Measurements from ENCODE around the gene UTF1. TPM values are rescaled to one million over a fixed set of nuclear protein-coding genes. Genes with fewer than 3 reads are reported as not detected.

Gene UTF1
- total and polyA plus RNA-seq, 2 donors from 2014 or later, result not detected

DNA sequence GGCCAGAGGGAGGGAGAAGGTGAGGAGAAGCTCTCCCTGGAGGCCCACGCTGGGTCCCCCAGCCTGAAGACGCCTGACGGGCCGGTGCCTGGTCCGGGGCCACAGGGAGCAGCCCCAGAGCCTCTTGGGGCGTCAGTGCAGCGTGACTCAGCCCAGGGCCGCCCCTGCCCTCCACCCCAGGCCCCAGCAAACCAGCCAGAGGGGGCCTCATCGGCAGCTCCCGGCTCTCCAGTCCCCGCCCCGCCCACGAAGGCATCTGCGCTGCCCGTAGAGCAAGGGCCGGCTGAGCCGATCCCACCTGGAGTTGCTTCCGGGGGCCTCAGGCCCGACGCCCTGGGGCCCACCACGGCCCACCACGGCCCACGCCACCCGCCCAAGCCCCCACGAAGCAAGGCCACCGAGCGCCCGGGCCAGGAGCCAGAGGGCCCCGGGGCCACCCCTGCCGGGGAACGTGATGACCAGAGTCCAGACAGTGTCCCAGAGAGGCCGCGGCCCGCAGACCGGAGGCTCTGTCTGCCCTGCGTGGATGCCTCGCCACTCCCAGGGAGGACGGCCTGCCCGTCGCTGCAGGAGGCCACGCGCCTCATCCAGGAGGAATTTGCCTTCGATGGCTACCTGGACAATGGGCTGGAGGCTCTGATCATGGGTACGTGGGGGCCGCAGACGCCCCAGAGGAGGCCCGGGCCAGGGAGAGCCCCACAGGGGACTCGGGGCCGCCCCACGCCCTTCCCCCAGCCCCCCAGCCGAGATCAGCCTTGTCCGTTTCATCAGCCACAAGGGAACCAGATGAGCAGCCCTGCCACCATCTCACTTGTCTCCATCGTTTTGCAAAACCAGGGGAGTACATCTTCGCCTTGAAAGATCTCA lies 31.2 kb upstream of the UTF1 start:
- Histone ChIP-seq H3K9me3 (ENCODE audit: control insufficient read depth in 2 of 3, insufficient read depth in 1 of 3, low read length in 3 of 3) (no peaks in the 10 kb centered on the region), H3K9ac (ENCODE audit: low read length in 3 of 3) (no peak overlapping the region), H3K27ac (ENCODE audit: low read depth in 2 of 2, low read length in 2 of 2) (no peak overlapping the region), H3K4me1 (ENCODE audit: control insufficient read depth in 2 of 3, insufficient read depth in 2 of 3, low read depth in 1 of 3, low read length in 3 of 3) (no peaks in the 10 kb centered on the region), H3K27me3 (ENCODE audit: control insufficient read depth, insufficient read depth, low read length) (no peaks in the 10 kb centered on the region), H3K36me3 (ENCODE audit: control insufficient read depth in 2 of 3, insufficient read depth in 3 of 3, low read length in 3 of 3) (no peaks in the 10 kb centered on the region), H3K4me3 (ENCODE audit: low read length in 3 of 3) (no peak overlapping the region)
- DNase-seq (peak in 1 of 5 donors; percentile 67), FAIRE-seq (no peak)
- TF ChIP-seq, protein P1, sequence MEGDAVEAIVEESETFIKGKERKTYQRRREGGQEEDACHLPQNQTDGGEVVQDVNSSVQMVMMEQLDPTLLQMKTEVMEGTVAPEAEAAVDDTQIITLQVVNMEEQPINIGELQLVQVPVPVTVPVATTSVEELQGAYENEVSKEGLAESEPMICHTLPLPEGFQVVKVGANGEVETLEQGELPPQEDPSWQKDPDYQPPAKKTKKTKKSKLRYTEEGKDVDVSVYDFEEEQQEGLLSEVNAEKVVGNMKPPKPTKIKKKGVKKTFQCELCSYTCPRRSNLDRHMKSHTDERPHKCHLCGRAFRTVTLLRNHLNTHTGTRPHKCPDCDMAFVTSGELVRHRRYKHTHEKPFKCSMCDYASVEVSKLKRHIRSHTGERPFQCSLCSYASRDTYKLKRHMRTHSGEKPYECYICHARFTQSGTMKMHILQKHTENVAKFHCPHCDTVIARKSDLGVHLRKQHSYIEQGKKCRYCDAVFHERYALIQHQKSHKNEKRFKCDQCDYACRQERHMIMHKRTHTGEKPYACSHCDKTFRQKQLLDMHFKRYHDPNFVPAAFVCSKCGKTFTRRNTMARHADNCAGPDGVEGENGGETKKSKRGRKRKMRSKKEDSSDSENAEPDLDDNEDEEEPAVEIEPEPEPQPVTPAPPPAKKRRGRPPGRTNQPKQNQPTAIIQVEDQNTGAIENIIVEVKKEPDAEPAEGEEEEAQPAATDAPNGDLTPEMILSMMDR (IDR thresholded peaks at IDR 0.05; ENCODE audit: borderline replicate concordance, extremely low read depth, insufficient read depth), result no peak
- intact Hi-C loops (cut with DNase I), result no loop called here

DNA sequence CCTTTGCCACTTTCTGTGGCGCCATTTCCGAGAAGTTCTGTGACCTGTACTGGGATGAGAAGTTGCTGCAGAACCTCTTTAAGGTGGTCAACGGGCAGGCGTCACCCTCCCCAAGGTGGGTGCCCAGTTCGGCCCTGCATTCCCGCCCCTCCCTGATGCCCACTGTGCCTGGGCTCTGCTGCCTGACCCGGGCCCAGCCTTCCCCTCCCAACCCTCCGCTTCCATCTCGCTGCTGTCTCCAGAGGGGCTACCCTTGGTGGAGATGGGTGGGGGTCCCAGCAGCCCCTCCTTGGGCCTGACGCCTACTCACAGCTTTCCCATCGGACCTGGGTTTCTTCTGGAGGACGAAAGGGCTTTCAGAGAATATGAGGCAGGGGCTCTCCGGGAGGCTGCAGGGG lies 30.5 kb upstream of the UTF1 start:
- H3K4me1 ChIP-seq (ENCODE audit: control insufficient read depth in 2 of 3, insufficient read depth in 2 of 3, low read depth in 1 of 3, low read length in 3 of 3), result no peaks in the 10 kb centered on the region
- no peaks in the 10 kb centered on the region for H3K36me3 ChIP-seq (ENCODE audit: control insufficient read depth in 2 of 3, insufficient read depth in 3 of 3, low read length in 3 of 3)
- FAIRE-seq (no peak), DNase-seq (peak in 1 of 5 donors; percentile 49)
- TF ChIP-seq, protein P1 (IDR thresholded peaks at IDR 0.05; ENCODE audit: borderline replicate concordance, extremely low read depth, insufficient read depth), result no peak
- no peaks in the 10 kb centered on the region for H3K9me3 ChIP-seq (ENCODE audit: control insufficient read depth in 2 of 3, insufficient read depth in 1 of 3, low read length in 3 of 3)
- H3K27ac ChIP-seq (ENCODE audit: low read depth in 2 of 2, low read length in 2 of 2), result no peak overlapping the region
- H3K9ac ChIP-seq (ENCODE audit: low read length in 3 of 3), result no peak overlapping the region
- intact Hi-C loops (cut with DNase I), result no loop called here
- no peaks in the 10 kb centered on the region for H3K27me3 ChIP-seq (ENCODE audit: control insufficient read depth, insufficient read depth, low read length)
- no peak overlapping the region for H3K4me3 ChIP-seq (ENCODE audit: low read length in 3 of 3)

DNA sequence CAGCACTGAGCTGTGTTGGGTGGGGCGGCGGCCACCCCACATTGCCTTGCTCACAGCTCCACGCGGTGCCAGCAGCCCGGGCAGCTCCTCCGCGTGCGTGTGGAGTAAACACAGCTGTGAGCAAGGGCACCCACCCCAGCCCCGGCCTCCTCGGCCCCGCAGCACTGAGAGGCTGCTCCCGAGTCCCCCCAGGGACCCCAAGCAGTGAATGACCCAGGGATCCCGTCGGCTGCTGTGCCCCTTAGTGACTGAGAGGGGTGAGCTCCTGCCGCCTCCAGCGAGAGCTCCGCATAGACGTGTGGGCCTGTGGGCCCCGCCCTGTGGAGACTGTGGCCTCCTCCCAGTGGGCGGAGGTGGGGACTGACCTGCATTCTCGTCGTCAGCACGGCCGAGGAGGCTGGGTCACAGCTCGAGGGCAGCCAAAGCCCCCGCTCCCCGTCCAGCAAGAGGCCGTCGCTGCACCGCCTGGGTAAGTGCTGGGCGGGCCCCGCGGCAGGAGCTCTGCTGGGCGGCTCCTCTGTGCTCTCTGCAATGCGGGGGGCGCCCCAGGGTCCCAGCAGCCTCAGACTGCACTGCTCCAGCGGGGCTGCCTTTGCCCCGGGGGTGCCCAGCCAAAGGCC lies 29.9 kb upstream of the UTF1 start:
- Histone ChIP-seq H3K4me3 (ENCODE audit: low read length in 3 of 3) (no peak overlapping the region), H3K9me3 (ENCODE audit: control insufficient read depth in 2 of 3, insufficient read depth in 1 of 3, low read length in 3 of 3) (no peaks in the 10 kb centered on the region), H3K4me1 (ENCODE audit: control insufficient read depth in 2 of 3, insufficient read depth in 2 of 3, low read depth in 1 of 3, low read length in 3 of 3) (no peaks in the 10 kb centered on the region), H3K9ac (ENCODE audit: low read length in 3 of 3) (no peak overlapping the region), H3K36me3 (ENCODE audit: control insufficient read depth in 2 of 3, insufficient read depth in 3 of 3, low read length in 3 of 3) (no peaks in the 10 kb centered on the region), H3K27ac (ENCODE audit: low read depth in 2 of 2, low read length in 2 of 2) (no peak overlapping the region), H3K27me3 (ENCODE audit: control insufficient read depth, insufficient read depth, low read length) (no peaks in the 10 kb centered on the region)
- intact Hi-C loops (cut with DNase I), result no loop called here
- peak in 1 of 5 donors; percentile 66 for DNase-seq
- TF ChIP-seq, protein P1 (IDR thresholded peaks at IDR 0.05; ENCODE audit: borderline replicate concordance, extremely low read depth, insufficient read depth), result no peak
- FAIRE-seq, result no peak

All from kidney (tissue), 14 donors.